HCT116 (cell line): ENCODE data around the gene TNFRSF25. TPM values are rescaled to one million over a fixed set of nuclear protein-coding genes. Genes with fewer than 3 reads are reported as not detected.

ENCODE experiments used
- ATAC-seq: fragments of 200-7000 bp; cut with Tn5 transposase; 2 replicates; pipeline ENCODE4 v1.9.1; 2020; ENCODE audit warnings: mild to moderate bottlenecking, moderate library complexity
- BruUV-seq: library from RNA; stranded (reverse); fragments of 400-500 nt; replicated peaks from 2 replicates; lab custom pipeline; 2021; lab: Mats Ljungman, UMichigan
- CTCF ChIA-PET: fragments of 300-600 bp; sonication (Branson Sonifier 250); formaldehyde crosslinking; loops from one replicate; lab custom pipeline; 2021; ENCODE audit warnings: antibody characterized with exemption; lab: Charles Lee
- POLR2A ChIA-PET: fragments of 300-600, 350-600 bp; sonication (Branson Sonifier 250); formaldehyde crosslinking; loops from one replicate; lab custom pipeline; 2021; ENCODE audit warnings: antibody characterized with exemption; lab: Charles Lee
- RAD21 ChIA-PET, 2 experiments: fragments of 300-600 bp; sonication (Branson Sonifier 250); formaldehyde crosslinking; loops; one replicate each; lab custom pipeline; 2023; ENCODE audit warnings: low total read pairs in 2 of 2; ENCODE audit not compliant: uncharacterized antibody in 2 of 2, unreplicated experiment in 2 of 2, low non-redundant PET in 1 of 2; lab: Charles Lee
- DNase-seq: peaks from one replicate; pipeline ENCODE4 v3.0.0-alpha.2; 2010; ENCODE audit warnings: low read depth, low spot score
- H2AFZ ChIP-seq: fragments of 200-600 bp; shearing (Covaris generic), sonication (generic); 2 replicates; pipeline ENCODE4 v1.6.1; 2017; ENCODE audit warnings: low read depth, mixed run types, mixed read lengths, antibody characterized with exemption, low read length; ENCODE audit not compliant: poor library complexity, severe bottlenecking
- H3K27ac ChIP-seq: 2 replicates; pipeline ENCODE4 v1.5.1; 2012; ENCODE audit warnings: low read depth, low read length
- H3K27me3 ChIP-seq: fragments of 200-600 bp; sonication (generic); 2 replicates; pipeline ENCODE4 v1.6.1; 2016; ENCODE audit warnings: mixed run types, low read length, mixed read lengths; ENCODE audit not compliant: insufficient read depth
- H3K36me3 ChIP-seq, 2 experiments: fragments of 200-500 bp in 1 of 2; fragments of 200-600 bp in 1 of 2; sonication (Bioruptor generic) in 1 of 2; sonication (generic) in 1 of 2; 2 replicates each; pipeline versions ENCODE4 v1.5.1 to v1.6.1; 2014 to 2016; ENCODE audit warnings: low read length in 2 of 2, inconsistent platforms in 1 of 2, mixed read lengths in 1 of 2, mixed run types in 1 of 2; ENCODE audit not compliant: insufficient read depth in 2 of 2, control insufficient read depth in 1 of 2
- H3K4me1 ChIP-seq, 2 experiments: fragments of 200-600 bp in 1 of 2; sonication (generic) in 1 of 2; 2 replicates each; pipeline versions ENCODE4 v1.5.1 to v1.6.1; 2012 to 2017; ENCODE audit warnings: low read length in 2 of 2, inconsistent platforms in 1 of 2, mild to moderate bottlenecking in 1 of 2, mixed read lengths in 1 of 2, mixed run types in 1 of 2, moderate library complexity in 1 of 2; ENCODE audit not compliant: insufficient read depth in 2 of 2, control insufficient read depth in 1 of 2
- H3K4me2 ChIP-seq: fragments of 200-600 bp; sonication (generic); 2 replicates; pipeline ENCODE4 v1.6.1; 2017; ENCODE audit warnings: mixed run types, low read length, mixed read lengths
- H3K4me3 ChIP-seq, 2 experiments: fragments of 200-600 bp in 1 of 2; sonication (generic) in 1 of 2; replicated peaks in 1 of 2; 2 replicates each; pipeline ENCODE4 v1.5.1; 2011 to 2016; ENCODE audit warnings: low read length in 2 of 2, control low read depth in 1 of 2, low read depth in 1 of 2, mild to moderate bottlenecking in 1 of 2, mixed read lengths in 1 of 2, mixed run types in 1 of 2
- H3K79me2 ChIP-seq: fragments of 200-600 bp; sonication (generic); 2 replicates; pipeline ENCODE4 v1.6.1; 2017; ENCODE audit warnings: mild to moderate bottlenecking, mixed run types, low read length, moderate library complexity, mixed read lengths; ENCODE audit not compliant: insufficient read depth
- H3K9ac ChIP-seq: fragments of 200-600 bp; sonication (generic); 2 replicates; pipeline ENCODE4 v1.6.1; 2016; ENCODE audit warnings: low read length, mixed read lengths
- H3K9me2 ChIP-seq: fragments of 200-600 bp; sonication (generic), shearing (Covaris generic); 2 replicates; pipeline ENCODE4 v1.6.1; 2017; ENCODE audit warnings: mixed run types, mild to moderate bottlenecking, moderate library complexity; ENCODE audit not compliant: insufficient read depth
- H3K9me3 ChIP-seq, 2 experiments: fragments of 200-500 bp in 1 of 2; fragments of 200-600 bp in 1 of 2; sonication (Bioruptor generic) in 1 of 2; sonication (generic) in 1 of 2; 2 replicates each; pipeline ENCODE4 v1.6.1; 2014 to 2017; ENCODE audit warnings: low read length in 2 of 2, mixed read lengths in 2 of 2, inconsistent platforms in 1 of 2, low read depth in 1 of 2, mild to moderate bottlenecking in 1 of 2, mixed run types in 1 of 2, moderate library complexity in 1 of 2; ENCODE audit not compliant: control insufficient read depth in 1 of 2, insufficient read depth in 1 of 2
- H4K20me1 ChIP-seq: fragments of 200-600 bp; sonication (generic), shearing (Covaris generic); 2 replicates; pipeline ENCODE4 v1.6.1; 2017; ENCODE audit warnings: mixed run types, mild to moderate bottlenecking, moderate library complexity; ENCODE audit not compliant: insufficient read depth
- CTCF ChIP-seq, 3 experiments: fragments of 200-600 bp in 1 of 3; sonication (generic) in 1 of 3; IDR thresholded peaks in 2 of 3; conservative IDR thresholded peaks in 1 of 3; 2 replicates each; pipeline ENCODE4 v1.5.1; 2012 to 2017; ENCODE audit warnings: low read depth in 2 of 3, low read length in 2 of 3, antibody characterized with exemption in 1 of 3, borderline replicate concordance in 1 of 3, control low read depth in 1 of 3, mild to moderate bottlenecking in 1 of 3, mixed read lengths in 1 of 3, mixed run types in 1 of 3, moderate library complexity in 1 of 3; ENCODE audit not compliant: insufficient read depth in 1 of 3
- TCF7L2 ChIP-seq: IDR thresholded peaks from 2 replicates; pipeline ENCODE4 v1.7.0; 2011; ENCODE audit warnings: borderline replicate concordance, inconsistent platforms; ENCODE audit not compliant: insufficient read depth, insufficient read length; ENCODE audit errors: extremely low read depth
- YY1 ChIP-seq: IDR thresholded peaks from 2 replicates; pipeline ENCODE4 v1.6.1; 2011; ENCODE audit warnings: low read length, low read depth, moderate library complexity, mild to moderate bottlenecking; ENCODE audit not compliant: insufficient replicate concordance; ENCODE audit errors: extremely low read depth
- intact Hi-C: fragments of 100-400 bp; cut with micrococcal nuclease; formaldehyde crosslinking; loops from 2 replicates; pipeline ENCODE4 v1.10.0; 2022
- total RNA-seq: library from RNA; stranded (reverse); gene quantifications from one replicate; pipeline ENCODE4 v1.2.1, GENCODE V29; 2021; ENCODE audit not compliant: unreplicated experiment

The TNFRSF25 gene
- total RNA-seq, 1 experiment from 2014 or later = 27.5 TPM

- Histone ChIP-seq H3K9me3 (no peaks in the 10 kb centered on the region), H3K79me2 (no peaks in the 10 kb centered on the region; the same call in 1 of the 2 replicates), H3K9me2 (no peaks in the 10 kb centered on the region), H3K27me3 (no peaks in the 10 kb centered on the region), H3K4me3 (no peak overlapping the region), H3K4me1 (peaks cover 8 to 27% of the 10 kb centered on the region in 2 experiments), H3K27ac (no peak overlapping the region), H3K36me3 (no peaks in the 10 kb centered on the region), H4K20me1 (no peaks in the 10 kb centered on the region), H3K4me2 (no peak overlapping the region), H2AFZ (no peak overlapping the region), H3K9ac (no peak overlapping the region)
- no TSS peak for BruUV-seq
- intact Hi-C loops = loop anchor here (1.0 to 2.0 kb wide), 3 partner anchors 15 to 191 kb away; no protein-coding TSS in a partner anchor
- DNase-seq = no peak
- ChIA-PET POLR2A (interaction anchor here (1.3 to 2.9 kb wide), 5 partner anchors 10 to 18 kb away, joined by 3 to 13 read pairs (median 5); partner anchors contain the start of gene HES2), RAD21 (interaction anchor here (0.8 to 2.7 kb wide), 7 partner anchors 10 to 192 kb away, joined by 3 to 11 read pairs (median 3); partner anchors contain the start of gene HES2 (in 2 of the 2)), CTCF (interaction anchor here (0.6 to 6.5 kb wide), 14 partner anchors 8 to 233 kb away, joined by 3 to 105 read pairs (median 6); partner anchors contain the start of genes ESPN and HES2)
- TF ChIP-seq CTCF (IDR thresholded peaks at IDR 0.05 in 2 of 3, conservative IDR thresholded peaks at IDR 0.05 in 1 of 3; ENCODE audit: borderline replicate concordance in 1 of 3, insufficient read depth in 1 of 3, low read depth in 2 of 3, low read length in 2 of 3) (peak in 2 of 3 experiments; percentile 93; a peak in 4 of 6 replicates), TCF7L2 (no peak), YY1 (peak; percentile 31)
- ATAC-seq = peak; percentile 52
Observed at GRCh38 chr1:6438047-6438525, 27.9 kb downstream of the TNFRSF25 start.
